ENCODE data around the gene POLR2J. TPM values are rescaled to one million over a fixed set of nuclear protein-coding genes. Genes with fewer than 3 reads are reported as not detected.
"Not testable (repeated sequence)": the region's sequence is repeated elsewhere in the genome, so short reads cannot be mapped to it uniquely, and the experiment has no call there.

The POLR2J gene
- total RNA-seq, 1 experiment from 2014 or later = 66.9 TPM

DNA sequence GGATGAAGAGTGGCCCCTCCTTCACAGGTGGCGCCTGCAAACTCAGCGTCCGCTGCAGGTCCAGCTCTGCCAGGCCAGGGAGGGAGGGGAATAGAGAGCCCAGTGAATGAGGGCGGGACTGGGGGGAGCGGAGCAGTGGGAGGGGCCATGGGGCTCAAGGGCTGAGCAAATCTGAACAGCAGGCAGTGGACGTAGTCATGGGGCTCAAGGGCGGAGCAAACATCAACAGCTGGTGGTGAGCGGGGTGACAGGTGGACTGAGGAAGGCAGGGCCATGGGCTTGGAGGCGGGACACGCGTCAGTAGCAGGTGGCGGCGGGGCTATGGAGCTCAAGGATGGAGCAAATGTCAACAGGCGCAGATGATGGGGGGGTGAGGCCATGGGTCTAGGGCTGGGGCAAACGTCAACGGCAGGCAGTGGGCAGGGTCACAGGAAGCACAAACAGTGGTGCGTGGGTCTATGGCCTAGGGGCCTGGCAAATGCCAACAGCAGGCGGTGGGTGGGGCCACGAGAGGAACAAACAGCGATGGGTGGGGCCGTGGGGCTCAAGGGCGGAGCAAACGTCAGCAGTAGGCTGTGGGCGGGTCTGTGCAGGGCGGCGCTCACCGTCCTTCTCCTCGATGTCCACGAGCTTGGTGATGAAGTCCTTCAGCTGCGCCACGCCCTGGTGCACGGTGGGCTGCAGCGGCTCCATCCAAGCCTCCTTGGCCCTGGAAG lies 14.7 kb upstream of the POLR2J start:
- H3K27ac ChIP-seq; H3K9me2 ChIP-seq (ENCODE audit: insufficient read depth); H3F3A ChIP-seq (ENCODE audit: insufficient read depth, low read depth); H3K9me3 ChIP-seq (ENCODE audit: insufficient read depth, low read depth); BruUV-seq (replicated peaks); H3K27me3 ChIP-seq (ENCODE audit: insufficient read depth, low read depth); H3K4me2 ChIP-seq; H3K36me3 ChIP-seq (ENCODE audit: low read depth); H4K20me1 ChIP-seq (ENCODE audit: insufficient read depth); POLR2A ChIA-PET (ENCODE audit: unreplicated experiment); H3K4me1 ChIP-seq (replicated peaks; ENCODE audit: insufficient read depth); intact Hi-C loops (cut with micrococcal nuclease; ENCODE audit: unreplicated experiment); H2AFZ ChIP-seq; DNase-seq; CTCF ChIA-PET; H3K79me2 ChIP-seq (ENCODE audit: low read depth); H3K4me3 ChIP-seq: not testable (repeated sequence)

DNA sequence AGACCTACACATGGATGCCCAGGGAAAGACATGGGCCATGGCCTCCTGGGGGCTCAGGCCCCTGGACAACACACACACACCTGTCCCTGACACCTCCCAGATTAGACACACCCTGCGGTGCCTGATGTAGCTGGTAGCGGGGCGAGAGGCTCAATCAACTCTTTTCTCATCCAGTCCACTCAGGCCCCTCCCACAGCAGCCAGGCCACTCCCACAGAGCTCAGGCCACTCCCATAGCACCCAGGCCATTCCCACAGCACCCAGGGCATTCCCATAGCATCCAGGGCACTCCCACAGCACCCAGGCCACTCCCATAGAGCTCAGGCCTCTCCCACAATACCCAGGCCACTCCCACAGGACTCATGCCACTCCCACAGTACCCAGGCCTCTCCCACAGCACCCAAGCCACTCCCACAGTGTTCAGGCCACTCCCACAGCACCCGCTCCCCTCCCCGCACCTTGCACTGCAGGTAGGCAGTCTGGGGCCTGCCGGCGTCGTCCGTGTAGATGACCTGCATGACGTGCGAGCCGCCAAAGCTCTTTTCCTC lies 11.9 kb upstream of the POLR2J start:
- H3K36me3 ChIP-seq (ENCODE audit: low read depth); BruUV-seq (replicated peaks); H3K27ac ChIP-seq; H3K9me2 ChIP-seq (ENCODE audit: insufficient read depth); H3K9me3 ChIP-seq (ENCODE audit: insufficient read depth, low read depth); H3F3A ChIP-seq (ENCODE audit: insufficient read depth, low read depth); H3K79me2 ChIP-seq (ENCODE audit: low read depth); H2AFZ ChIP-seq; H3K4me2 ChIP-seq; H3K4me1 ChIP-seq (replicated peaks; ENCODE audit: insufficient read depth); H3K4me3 ChIP-seq; H4K20me1 ChIP-seq (ENCODE audit: insufficient read depth); intact Hi-C loops (cut with micrococcal nuclease; ENCODE audit: unreplicated experiment); CTCF ChIA-PET; POLR2A ChIA-PET (ENCODE audit: unreplicated experiment); H3K27me3 ChIP-seq (ENCODE audit: insufficient read depth, low read depth): not testable (repeated sequence)
- DNase-seq = peak in 1 of 2 experiments; percentile 83

DNA sequence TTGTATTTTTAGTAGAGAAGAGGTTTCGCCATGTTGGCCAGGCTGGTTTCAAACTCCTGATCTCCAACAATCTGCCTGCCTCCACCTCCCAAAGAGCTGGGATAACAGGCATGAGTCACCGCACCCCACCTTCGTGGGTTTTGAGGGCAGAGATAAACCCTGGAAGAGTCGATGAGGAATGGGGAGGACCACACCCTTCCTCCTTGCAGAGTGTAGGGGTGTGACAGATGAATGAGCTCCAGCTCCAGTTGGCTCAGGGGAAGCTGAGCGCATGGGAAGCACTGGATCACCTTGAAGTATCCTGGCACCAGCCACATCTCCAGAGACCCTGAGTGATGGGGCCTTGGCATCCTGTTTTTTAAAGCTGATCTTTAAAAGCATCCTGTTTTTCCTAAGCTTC lies 5.6 kb upstream of the POLR2J start:
- intact Hi-C loops (cut with micrococcal nuclease; ENCODE audit: unreplicated experiment); H3K27me3 ChIP-seq (ENCODE audit: insufficient read depth, low read depth); H3K27ac ChIP-seq; CTCF ChIA-PET; POLR2A ChIA-PET (ENCODE audit: unreplicated experiment); DNase-seq; H3K36me3 ChIP-seq (ENCODE audit: low read depth); H3K4me1 ChIP-seq (replicated peaks; ENCODE audit: insufficient read depth); H2AFZ ChIP-seq; H3F3A ChIP-seq (ENCODE audit: insufficient read depth, low read depth); H4K20me1 ChIP-seq (ENCODE audit: insufficient read depth); H3K4me2 ChIP-seq; H3K79me2 ChIP-seq (ENCODE audit: low read depth); BruUV-seq (replicated peaks); H3K9me3 ChIP-seq (ENCODE audit: insufficient read depth, low read depth); H3K4me3 ChIP-seq; H3K9me2 ChIP-seq (ENCODE audit: insufficient read depth): not testable (repeated sequence)

DNA sequence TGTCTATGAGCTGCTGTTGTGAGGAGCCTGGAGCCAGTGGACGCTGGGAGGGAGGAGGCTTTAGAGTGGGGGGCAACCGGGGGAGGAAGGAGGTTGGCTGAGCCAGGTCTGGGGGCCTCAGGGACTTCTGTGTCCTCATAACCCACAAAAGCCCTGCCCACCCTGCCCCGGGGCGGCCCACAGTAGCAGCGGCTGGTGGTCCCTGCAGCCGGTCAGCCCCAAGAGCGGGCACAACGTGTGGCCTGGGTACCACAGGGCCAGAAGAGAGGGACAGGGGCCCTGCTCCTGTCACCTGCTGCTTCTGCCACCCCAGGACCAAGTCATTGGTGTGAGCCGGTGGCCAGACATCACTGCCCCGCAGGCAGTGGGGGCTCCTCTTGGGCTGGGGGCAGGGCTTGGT lies 3.2 kb upstream of the POLR2J start:
- H3K4me1 ChIP-seq (replicated peaks; ENCODE audit: insufficient read depth); H3K9me2 ChIP-seq (ENCODE audit: insufficient read depth); H3K27ac ChIP-seq; H3F3A ChIP-seq (ENCODE audit: insufficient read depth, low read depth); H3K4me2 ChIP-seq; H3K27me3 ChIP-seq (ENCODE audit: insufficient read depth, low read depth); H3K9me3 ChIP-seq (ENCODE audit: insufficient read depth, low read depth); H3K4me3 ChIP-seq; DNase-seq; H3K36me3 ChIP-seq (ENCODE audit: low read depth); H2AFZ ChIP-seq; H3K79me2 ChIP-seq (ENCODE audit: low read depth); POLR2A ChIA-PET (ENCODE audit: unreplicated experiment); intact Hi-C loops (cut with micrococcal nuclease; ENCODE audit: unreplicated experiment); BruUV-seq (replicated peaks); H4K20me1 ChIP-seq (ENCODE audit: insufficient read depth); CTCF ChIA-PET: not testable (repeated sequence)

DNA sequence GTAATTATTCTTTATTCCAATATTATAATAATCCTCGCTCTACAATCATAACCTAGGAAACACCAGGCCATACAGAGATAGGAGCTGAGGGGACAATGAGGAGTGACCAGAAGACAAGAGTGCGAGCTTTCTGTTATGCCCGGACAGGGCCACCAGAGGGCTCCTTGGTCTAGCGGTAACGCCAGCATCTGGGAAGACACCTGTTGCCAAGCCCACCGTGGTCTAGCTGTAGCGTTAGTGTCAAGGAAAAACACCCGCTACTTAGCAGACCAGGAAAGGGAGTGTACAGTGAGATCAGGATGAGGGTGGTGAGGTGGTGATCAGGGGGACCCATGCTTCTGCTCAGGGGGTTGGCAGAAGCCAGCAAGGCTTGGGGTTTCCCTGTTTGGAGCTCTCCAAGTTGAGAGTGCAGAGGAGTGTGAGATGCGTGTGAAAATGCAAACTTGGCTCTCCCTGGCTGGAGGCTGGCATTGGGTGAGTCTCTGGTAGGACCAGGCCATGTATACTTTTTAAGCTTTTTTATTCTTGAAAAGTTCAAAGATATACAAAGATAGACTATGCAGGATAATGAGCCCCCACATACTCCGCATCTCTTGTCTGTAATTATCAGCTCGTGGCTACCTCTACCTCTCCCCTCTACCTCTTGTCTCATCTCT lies 1.4 kb upstream of the POLR2J start:
- H3K27me3 ChIP-seq (ENCODE audit: insufficient read depth, low read depth); intact Hi-C loops (cut with micrococcal nuclease; ENCODE audit: unreplicated experiment); H3K4me3 ChIP-seq; H3K9me2 ChIP-seq (ENCODE audit: insufficient read depth); H3K9me3 ChIP-seq (ENCODE audit: insufficient read depth, low read depth); CTCF ChIA-PET; H3K79me2 ChIP-seq (ENCODE audit: low read depth); H3K36me3 ChIP-seq (ENCODE audit: low read depth); H4K20me1 ChIP-seq (ENCODE audit: insufficient read depth); POLR2A ChIA-PET (ENCODE audit: unreplicated experiment); H3K4me1 ChIP-seq (replicated peaks; ENCODE audit: insufficient read depth); H2AFZ ChIP-seq; H3K27ac ChIP-seq; BruUV-seq (replicated peaks); H3K4me2 ChIP-seq; H3F3A ChIP-seq (ENCODE audit: insufficient read depth, low read depth): not testable (repeated sequence)
- TF ChIP-seq, protein P1, sequence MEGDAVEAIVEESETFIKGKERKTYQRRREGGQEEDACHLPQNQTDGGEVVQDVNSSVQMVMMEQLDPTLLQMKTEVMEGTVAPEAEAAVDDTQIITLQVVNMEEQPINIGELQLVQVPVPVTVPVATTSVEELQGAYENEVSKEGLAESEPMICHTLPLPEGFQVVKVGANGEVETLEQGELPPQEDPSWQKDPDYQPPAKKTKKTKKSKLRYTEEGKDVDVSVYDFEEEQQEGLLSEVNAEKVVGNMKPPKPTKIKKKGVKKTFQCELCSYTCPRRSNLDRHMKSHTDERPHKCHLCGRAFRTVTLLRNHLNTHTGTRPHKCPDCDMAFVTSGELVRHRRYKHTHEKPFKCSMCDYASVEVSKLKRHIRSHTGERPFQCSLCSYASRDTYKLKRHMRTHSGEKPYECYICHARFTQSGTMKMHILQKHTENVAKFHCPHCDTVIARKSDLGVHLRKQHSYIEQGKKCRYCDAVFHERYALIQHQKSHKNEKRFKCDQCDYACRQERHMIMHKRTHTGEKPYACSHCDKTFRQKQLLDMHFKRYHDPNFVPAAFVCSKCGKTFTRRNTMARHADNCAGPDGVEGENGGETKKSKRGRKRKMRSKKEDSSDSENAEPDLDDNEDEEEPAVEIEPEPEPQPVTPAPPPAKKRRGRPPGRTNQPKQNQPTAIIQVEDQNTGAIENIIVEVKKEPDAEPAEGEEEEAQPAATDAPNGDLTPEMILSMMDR (conservative IDR thresholded peaks at IDR 0.05) = peak; percentile 55
- peak in 1 of 2 experiments; percentile 74 for DNase-seq

DNA sequence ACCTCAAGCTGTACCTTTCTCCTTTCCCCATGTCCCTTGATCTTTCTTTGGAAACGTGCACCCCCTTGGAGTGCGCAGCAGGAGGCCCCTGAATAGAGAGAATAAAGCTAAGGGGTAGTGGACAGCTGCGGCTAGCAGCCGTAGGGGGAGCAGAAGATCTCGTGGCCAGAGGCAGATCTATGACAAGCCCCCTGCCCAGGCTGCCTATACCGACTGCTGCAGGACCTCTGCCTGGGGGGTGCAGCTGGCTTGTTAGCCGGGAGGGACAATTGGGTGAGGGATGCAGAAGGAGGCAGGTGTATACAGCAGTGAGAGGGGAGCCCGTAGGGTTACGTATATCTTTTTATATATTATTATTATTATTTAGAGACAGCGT lies 475 bp upstream of the POLR2J start:
- H3K27me3 ChIP-seq (ENCODE audit: insufficient read depth, low read depth); H3K9me3 ChIP-seq (ENCODE audit: insufficient read depth, low read depth); H3K27ac ChIP-seq; H3K36me3 ChIP-seq (ENCODE audit: low read depth); CTCF ChIA-PET; H3K4me1 ChIP-seq (replicated peaks; ENCODE audit: insufficient read depth); H3F3A ChIP-seq (ENCODE audit: insufficient read depth, low read depth); H3K79me2 ChIP-seq (ENCODE audit: low read depth); DNase-seq; H3K4me3 ChIP-seq; H4K20me1 ChIP-seq (ENCODE audit: insufficient read depth); BruUV-seq (replicated peaks); intact Hi-C loops (cut with micrococcal nuclease; ENCODE audit: unreplicated experiment); H3K4me2 ChIP-seq; POLR2A ChIA-PET (ENCODE audit: unreplicated experiment); H2AFZ ChIP-seq; H3K9me2 ChIP-seq (ENCODE audit: insufficient read depth): not testable (repeated sequence)
